Cardiac septum (tissue), 1 donor: ENCODE measurements around the gene TAF11L12. TPM values are rescaled to one million over a fixed set of nuclear protein-coding genes. Genes with fewer than 3 reads are reported as not detected.
"Not testable (repeated sequence)": the region's sequence is repeated elsewhere in the genome, so short reads cannot be mapped to it uniquely, and the experiment has no call there.

Source experiments
- DNase-seq: peaks from one replicate; pipeline ENCODE4 v3.0.0-alpha.2; 2020; ENCODE audit warnings: low spot score
- intact Hi-C: fragments of 100-400 bp; cut with DNase I; formaldehyde crosslinking; loops from one replicate; pipeline ENCODE4 v1.14.0; 2022
- long read RNA-seq: library from polyadenylated mRNA; unstranded; transcript quantifications from one replicate; pipeline ENCODE4 v2.0.0, GENCODE V29; 2021
- total RNA-seq: library from RNA; stranded (reverse); fragmentation: NEBNext Ultra II Directional; extraction: Animal tissue kit (Norgen Biotek cat#: 25700); gene quantifications from one replicate; pipeline ENCODE4 v1.2.1, GENCODE V29; 2021
- donor health status: DM: no; HTN: no; CAD: no.

TAF11L12 gene
- total RNA-seq, result not detected
- long read RNA-seq, result 0 reads

DNA sequence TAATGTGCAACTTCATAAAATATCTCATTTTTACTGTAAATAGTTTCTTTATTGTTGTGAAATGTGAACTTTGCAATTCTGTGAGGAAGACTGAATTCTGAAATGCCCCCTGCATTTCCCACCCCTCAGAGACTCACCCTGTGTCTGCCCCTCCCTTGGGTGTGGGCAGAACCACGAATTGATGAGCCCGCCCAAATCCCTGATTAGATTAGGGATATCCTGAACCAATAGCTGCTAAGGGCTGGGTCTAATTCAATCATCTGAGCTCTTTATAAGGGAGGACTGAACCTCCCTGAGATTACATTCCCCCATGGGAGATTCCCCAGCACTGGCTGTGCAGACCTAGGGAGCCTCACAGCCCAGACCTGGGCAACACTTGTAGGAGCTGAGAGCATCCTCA lies at the start of gene TAF11L12:
Gene TAF11L12 (plus strand): TSS at position 301 of the 400 bp plus-strand sequence.
- DNase-seq, intact Hi-C loops: not testable (repeated sequence)

DNA sequence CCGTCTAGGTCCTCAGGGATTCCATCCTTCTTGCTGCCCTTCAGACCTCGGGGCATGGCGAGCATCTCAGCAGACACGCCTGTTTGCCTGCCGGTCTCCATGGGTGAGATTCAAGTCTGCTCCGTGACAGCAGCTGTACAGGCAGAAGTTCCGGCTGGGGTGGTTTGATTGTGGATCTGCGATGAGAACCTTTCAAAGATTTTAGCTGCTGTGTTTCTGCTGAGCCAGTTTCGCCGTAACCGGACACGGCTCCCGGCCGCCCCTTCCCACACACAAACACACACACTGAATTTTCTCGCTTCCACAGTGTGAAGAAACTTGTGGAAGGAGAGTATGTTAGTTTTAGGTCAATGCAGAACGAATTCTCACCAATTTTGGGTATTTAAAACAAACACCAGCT lies 24.5 kb upstream of the TAF11L12 start, which contains the start of gene TAF11L7:
Gene TAF11L7 (minus strand): TSS at position 101 of the 400 bp plus-strand sequence.
- DNase-seq, intact Hi-C loops: not testable (repeated sequence)

DNA sequence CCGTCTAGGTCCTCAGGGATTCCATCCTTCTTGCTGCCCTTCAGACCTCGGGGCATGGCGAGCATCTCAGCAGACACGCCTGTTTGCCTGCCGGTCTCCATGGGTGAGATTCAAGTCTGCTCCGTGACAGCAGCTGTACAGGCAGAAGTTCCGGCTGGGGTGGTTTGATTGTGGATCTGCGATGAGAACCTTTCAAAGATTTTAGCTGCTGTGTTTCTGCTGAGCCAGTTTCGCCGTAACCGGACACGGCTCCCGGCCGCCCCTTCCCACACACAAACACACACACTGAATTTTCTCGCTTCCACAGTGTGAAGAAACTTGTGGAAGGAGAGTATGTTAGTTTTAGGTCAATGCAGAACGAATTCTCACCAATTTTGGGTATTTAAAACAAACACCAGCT lies 19.3 kb upstream of the TAF11L12 start, which contains the start of gene TAF11L8:
Gene TAF11L8 (minus strand): TSS at position 101 of the 400 bp plus-strand sequence.
- DNase-seq, intact Hi-C loops: not testable (repeated sequence)

DNA sequence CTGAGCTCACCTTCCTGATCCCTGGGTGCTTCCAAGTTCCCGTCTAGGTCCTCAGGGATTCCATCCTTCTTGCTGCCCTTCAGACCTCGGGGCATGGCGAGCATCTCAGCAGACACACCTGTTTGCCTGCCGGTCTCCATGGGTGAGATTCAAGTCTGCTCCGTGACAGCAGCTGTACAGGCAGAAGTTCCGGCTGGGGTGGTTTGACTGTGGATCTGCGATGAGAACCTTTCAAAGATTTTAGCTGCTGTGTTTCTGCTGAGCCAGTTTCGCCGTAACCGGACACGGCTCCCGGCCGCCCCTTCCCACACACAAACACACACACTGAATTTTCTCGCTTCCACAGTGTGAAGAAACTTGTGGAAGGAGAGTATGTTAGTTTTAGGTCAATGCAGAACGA lies 15.9 kb upstream of the TAF11L12 start, which contains the start of gene TAF11L9:
Gene TAF11L9 (minus strand): TSS at position 140 of the 400 bp plus-strand sequence.
- DNase-seq, intact Hi-C loops: not testable (repeated sequence)

DNA sequence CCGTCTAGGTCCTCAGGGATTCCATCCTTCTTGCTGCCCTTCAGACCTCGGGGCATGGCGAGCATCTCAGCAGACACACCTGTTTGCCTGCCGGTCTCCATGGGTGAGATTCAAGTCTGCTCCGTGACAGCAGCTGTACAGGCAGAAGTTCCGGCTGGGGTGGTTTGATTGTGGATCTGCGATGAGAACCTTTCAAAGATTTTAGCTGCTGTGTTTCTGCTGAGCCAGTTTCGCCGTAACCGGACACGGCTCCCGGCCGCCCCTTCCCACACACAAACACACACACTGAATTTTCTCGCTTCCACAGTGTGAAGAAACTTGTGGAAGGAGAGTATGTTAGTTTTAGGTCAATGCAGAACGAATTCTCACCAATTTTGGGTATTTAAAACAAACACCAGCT lies 12.5 kb upstream of the TAF11L12 start, which contains the start of gene TAF11L10:
Gene TAF11L10 (minus strand): TSS at position 101 of the 400 bp plus-strand sequence.
- DNase-seq, intact Hi-C loops: not testable (repeated sequence)

DNA sequence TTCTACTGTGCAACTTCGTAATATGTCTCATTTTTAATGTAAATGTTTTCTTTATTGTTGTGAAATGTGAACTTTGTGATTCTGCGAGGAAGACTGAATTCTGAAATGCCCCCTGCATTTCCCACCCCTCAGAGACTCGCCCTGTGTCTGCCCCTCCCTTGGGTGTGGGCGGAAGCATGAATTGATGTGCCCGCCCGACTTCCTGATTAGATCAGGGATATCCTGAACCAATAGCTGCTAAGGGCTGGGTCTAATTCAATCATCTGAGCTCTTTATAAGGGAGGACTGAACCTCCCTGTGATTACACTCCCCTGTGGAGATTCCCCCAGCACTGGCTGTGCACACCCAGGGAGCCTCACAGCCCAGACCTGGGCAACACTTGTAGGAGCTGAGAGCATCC lies 6.3 kb upstream of the TAF11L12 start, which contains the start of gene TAF11L11:
Gene TAF11L11 (plus strand): TSS at position 304 of the 400 bp plus-strand sequence.
- DNase-seq, intact Hi-C loops: not testable (repeated sequence)

DNA sequence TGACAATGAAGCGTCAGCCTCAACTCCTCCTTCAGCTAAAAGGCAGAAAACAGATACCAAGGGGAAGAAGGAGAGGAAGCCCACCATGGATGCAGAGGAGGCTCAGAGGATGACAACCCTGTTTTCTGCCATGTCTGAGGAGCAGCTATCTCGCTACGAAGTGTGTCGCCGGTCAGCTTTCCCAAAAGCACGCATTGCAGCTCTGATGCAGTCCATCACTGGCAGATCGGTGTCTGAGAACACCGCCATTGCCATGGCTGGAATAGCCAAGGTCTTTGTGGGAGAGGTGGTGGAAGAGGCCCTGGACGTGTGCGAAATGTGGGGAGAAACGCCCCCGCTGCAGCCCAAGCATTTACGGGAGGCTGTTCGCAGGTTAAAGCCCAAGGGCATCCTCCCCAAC lies 5.2 kb upstream of the TAF11L12 start:
- no peak for DNase-seq
- intact Hi-C loops, result no loop called here

DNA sequence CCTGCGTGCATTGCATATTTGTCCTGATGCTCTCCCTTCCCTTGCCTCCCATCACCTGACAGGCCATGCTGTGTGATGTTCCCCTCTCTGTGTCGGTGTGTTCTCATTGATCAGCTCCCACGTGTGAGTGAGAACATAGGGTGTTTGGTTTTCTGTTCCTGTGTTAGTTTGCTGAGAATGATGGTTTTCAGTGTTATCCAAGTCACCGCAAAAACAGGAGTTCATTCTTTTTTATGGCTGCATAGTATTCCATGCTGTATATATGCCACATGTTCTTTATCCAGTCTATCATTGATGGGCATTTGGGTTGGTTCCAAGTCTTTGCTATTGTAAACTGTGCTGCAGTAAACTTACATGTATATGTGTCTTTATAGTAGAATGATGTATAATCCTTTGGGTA lies 2.7 kb upstream of the TAF11L12 start:
- DNase-seq, intact Hi-C loops: not testable (repeated sequence)

DNA sequence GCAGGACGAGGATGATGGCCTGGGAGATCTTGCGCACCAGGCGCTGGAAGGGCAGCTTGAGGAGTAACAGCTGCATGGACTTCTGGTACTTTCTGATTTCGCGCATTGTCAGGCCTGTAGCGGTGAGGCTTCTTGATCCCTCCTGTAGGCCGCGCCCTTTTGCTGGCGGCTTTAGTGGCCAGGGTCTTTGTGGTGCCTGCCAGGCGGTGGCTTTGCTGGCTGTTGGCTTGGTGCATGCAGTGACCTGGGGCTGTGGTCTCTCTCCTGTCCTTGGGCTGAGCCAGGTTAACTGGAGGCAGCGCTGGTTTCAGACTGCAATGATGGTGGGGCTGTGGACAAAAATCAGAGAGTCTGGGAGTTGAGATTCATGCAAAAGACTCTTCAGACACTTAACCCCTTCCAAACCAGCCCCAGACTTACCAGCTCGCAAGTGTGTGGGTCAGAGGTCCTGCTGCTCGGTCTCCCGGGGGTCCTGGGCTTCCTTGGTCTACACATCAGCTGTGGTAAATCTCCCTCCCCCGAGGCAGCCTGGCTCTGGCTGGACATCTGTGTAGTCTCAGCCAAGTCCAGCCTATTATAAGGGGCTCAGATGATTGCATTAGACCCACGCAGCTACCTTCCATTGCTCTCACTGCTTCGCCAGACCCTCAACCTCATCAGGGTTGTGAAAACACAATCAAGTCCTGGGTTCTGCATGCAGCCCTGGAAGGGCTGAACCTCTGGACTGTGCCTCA lies 4.8 kb downstream of the TAF11L12 start:
- no peak for DNase-seq
- intact Hi-C loops, result no loop called here

DNA sequence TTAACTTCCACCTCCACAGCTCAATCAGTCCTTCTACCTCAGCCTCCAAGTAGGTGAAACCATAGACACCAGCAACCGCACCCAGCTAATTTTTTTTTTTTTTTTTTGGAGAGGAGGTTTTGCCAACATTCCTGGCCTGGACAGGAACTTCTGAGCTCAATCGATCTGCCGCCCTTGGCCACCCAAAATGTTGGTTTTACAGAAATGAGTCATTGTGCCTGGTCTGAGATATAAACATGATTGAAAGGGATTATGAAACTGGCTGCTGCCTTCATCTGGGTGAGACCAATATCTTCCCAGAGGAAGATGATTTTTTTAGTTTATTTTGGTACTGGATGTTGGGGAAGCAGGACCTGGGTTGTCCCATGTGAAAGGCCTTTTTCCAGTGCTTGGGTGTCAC lies 9.2 kb downstream of the TAF11L12 start:
- intact Hi-C loops, result no loop called here
- DNase-seq, result no peak

DNA sequence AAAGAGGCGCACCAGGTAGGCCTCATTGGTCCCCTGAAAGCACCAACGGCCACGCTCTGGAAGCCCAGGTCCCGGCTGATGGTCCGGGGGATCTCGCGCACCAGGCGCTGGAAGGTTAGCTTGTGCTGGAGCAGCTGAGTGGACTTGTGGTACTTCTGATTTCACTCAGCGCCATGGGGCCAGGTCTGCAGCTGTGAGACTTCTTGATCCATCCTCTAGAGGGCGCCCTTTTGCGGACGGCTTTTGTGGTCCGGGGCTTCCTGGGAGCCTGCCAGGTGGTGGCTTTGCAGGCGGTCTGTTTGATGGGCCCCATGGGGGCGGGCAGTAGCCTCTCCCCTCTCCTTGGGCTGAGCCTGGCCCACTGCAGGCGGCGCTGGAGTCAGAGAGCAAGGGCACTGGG lies 10.4 kb downstream of the TAF11L12 start:
- DNase-seq, result no peak
- intact Hi-C loops, result no loop called here

DNA sequence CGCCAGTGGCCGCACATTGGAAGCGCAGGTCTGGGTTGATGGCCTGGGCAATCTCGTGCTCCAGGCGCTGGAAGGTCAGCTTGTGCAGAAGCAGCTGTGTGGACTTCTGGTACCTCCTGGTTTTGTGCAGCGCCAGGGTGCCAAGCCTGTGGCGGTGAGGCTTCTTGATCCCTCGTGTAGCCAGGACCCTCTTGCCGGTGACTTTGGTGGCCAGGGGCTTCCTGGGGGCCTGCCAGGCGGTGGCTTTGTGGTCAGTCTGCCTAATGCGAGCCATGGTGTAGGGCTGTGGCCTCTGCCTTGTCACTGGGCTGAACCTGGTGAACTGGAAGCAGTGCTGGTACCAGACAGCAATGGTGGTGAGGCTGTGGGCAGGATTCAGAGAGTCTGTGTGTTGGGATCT lies 15.5 kb downstream of the TAF11L12 start:
- DNase-seq, result no peak
- intact Hi-C loops, result no loop called here

DNA sequence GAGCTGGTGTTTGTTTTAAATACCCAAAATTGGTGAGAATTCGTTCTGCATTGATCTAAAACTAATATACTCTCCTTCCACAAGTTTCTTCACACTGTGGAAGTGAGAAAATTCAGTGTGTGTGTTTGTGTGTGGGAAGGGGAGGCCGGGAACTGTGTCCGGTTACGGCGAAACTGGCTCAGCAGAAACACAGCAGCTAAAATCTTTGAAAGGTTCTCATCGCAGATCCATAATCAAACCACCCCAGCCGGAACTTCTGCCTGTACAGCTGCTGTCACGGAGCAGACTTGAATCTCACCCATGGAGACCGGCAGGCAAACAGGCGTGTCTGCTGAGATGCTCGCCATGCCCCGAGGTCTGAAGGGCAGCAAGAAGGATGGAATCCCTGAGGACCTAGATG lies 21.6 kb downstream of the TAF11L12 start, which contains the start of gene TAF11L13:
Gene TAF11L13 (plus strand): TSS at position 301 of the 400 bp plus-strand sequence.
- DNase-seq, intact Hi-C loops: not testable (repeated sequence)

DNA sequence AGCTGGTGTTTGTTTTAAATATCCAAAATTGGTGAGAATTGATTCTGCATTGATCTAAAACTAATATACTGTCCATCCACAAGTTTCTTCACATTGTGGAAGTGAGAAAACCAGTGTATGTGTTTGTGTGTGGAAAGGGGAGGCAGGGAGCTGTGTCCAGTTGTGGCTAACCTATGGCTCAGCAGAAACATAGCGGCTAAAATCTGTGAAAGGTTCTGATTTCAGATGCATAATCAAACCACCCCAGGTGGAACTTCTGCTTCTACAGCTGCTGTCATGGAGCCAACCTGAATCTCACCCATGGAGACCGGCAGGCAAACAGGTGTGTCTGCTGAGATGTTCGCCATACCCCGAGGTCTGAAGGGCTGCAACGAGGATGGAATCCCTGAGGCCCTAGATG lies 24.0 kb downstream of the TAF11L12 start, which contains the start of gene TAF11L14:
Gene TAF11L14 (plus strand): TSS at position 301 of the 400 bp plus-strand sequence.
- intact Hi-C loops, result no loop called here

DNA sequence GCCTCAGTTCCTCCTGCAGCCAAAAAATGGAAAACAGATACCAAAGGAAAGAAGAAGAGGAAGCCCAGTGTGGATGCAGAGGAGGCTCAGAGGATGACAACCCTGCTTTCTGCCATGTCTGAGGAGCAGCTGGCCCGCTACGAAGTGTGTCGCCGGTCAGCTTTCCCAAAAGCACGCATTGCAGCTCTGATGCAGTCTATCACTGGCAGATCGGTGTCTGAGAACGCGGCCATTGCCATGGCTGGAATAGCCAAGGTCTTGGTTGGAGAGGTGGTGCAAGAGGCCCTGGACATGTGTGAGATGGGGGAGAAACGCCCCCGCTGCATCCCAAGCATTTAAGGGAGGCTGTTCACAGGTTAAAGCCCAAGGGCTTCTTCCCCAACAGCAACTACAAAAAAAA lies 39.0 kb downstream of the TAF11L12 start:
- intact Hi-C loops, DNase-seq: not testable (repeated sequence)

More for the DNA sequence above, 24.0 kb downstream of the TAF11L12 start, which contains the start of gene TAF11L14:
- DNase-seq, result no peak

DNA sequence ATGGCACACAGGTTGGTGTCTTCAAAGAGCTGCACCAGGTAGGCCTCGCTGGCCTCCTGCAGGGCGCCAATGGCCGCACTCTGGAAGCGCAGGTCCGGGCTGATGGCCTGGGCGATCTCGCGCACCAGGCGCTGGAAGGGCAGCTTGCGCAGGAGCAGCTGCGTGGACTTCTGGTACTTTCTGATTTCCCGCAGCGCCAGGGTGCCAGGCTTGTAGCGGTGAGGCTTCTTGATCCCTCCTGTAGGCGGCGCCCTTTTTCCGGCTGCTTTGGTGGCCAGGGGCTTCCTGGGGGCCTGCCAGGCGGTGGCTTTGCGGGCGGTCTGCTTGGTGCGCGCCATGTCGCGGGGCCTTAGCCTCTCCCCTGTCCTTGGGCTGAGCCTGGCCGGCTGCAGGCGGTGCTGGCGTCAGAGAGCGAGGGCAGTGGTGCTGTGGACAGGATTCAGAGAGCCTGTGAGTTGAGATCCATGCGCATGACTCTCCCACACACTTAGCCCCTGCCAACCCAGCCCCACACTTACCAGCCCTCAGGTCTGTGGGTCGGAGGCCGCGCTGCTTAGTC lies 45.1 kb downstream of the TAF11L12 start:
- DNase-seq, intact Hi-C loops: not testable (repeated sequence)

DNA sequence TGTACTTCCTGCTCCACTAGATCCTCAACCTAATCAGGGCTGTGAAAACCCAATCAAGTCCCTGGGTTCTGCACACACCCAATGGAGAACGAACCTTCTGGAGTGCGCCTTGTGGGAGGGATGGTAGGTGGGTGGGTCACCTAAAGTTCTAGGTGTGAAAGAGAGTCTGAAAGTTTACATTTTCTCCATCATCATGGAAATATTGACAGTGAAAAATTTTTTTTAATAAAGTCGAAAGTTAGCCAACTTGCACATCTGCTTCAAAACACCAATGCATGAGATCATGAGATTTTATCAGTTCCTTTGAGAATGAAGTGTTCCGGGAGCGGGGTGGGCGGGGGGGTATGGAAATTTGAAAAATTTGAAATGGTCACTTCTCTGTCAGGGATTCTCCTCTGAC lies 45.7 kb downstream of the TAF11L12 start:
- DNase-seq, result no peak

More for the DNA sequence above, 45.7 kb downstream of the TAF11L12 start:
- intact Hi-C loops, result no loop called here
